GM19467 (cell line): ENCODE measurements around the gene TJP3.

Experiments
- ATAC-seq: cut with Tn5 transposase; IDR thresholded peaks from one replicate; pipeline ENCODE4 v1.9.1; 2021; ENCODE audit warnings: mild to moderate bottlenecking, moderate library complexity; ENCODE audit not compliant: unreplicated experiment

Gene TJP3

GRCh38 chr19:3710265-3710812, 2.2 kb downstream of the TJP3 start:
- no peak for ATAC-seq

GRCh38 chr19:3712663-3713611, 4.8 kb downstream of the TJP3 start:
- ATAC-seq: no peak

- no peak for ATAC-seq
These were observed 8.0 kb downstream of the TJP3 start for GRCh38 chr19:3716147-3716668.

- ATAC-seq: no peak
These were observed 11.7 kb downstream of the TJP3 start for GRCh38 chr19:3719868-3720267.

- ATAC-seq: no peak
These were observed 12.2 kb downstream of the TJP3 start for GRCh38 chr19:3720349-3720917.

- ATAC-seq: no peak
These were observed 13.1 kb downstream of the TJP3 start for GRCh38 chr19:3721131-3721886.

- ATAC-seq: no peak
These were observed 13.8 kb downstream of the TJP3 start for GRCh38 chr19:3721887-3722442.

- ATAC-seq: no peak
These were observed 14.4 kb downstream of the TJP3 start for GRCh38 chr19:3722443-3723109.

- no peak for ATAC-seq
These were observed 14.9 kb downstream of the TJP3 start for GRCh38 chr19:3723110-3723488.

- no peak for ATAC-seq
These were observed 15.7 kb downstream of the TJP3 start for GRCh38 chr19:3723883-3724282.

GRCh38 chr19:3725121-3725520, 16.9 kb downstream of the TJP3 start:
- no peak for ATAC-seq

GRCh38 chr19:3725640-3726310, 17.6 kb downstream of the TJP3 start:
- ATAC-seq: no peak

- ATAC-seq: no peak
These were observed 22.3 kb downstream of the TJP3 start for GRCh38 chr19:3730457-3730958.

GRCh38 chr19:3732108-3732507, 23.9 kb downstream of the TJP3 start:
- ATAC-seq: no peak

GRCh38 chr19:3733549-3734309, 25.5 kb downstream of the TJP3 start:
- ATAC-seq: no peak

GRCh38 chr19:3734310-3734600, 26.1 kb downstream of the TJP3 start:
- no peak for ATAC-seq

- no peak for ATAC-seq
These were observed 28.0 kb downstream of the TJP3 start for GRCh38 chr19:3736106-3736724.

GRCh38 chr19:3737487-3738205, 29.5 kb downstream of the TJP3 start:
- ATAC-seq: no peak
